ENCODE results near the gene SNCAIP.

SNCAIP gene

DNA sequence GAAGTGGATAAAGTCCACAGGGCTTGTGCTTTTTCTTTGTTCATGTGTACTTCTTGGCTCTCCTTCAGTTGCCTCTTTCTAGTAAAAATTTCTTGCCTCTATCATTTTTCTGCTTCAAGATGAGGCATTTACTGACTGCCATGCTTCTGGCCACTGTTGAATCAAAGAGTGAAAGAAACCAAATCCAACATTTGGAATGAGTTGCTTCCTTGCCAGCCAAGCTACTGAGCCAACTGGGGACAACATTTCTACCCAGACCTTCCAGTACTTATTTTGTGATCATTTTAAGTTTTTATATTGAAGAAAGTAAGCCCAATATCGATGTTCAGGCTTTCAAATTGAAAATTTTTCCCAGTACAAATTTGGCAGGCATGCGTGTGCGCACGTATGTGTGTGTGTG is 73.2 kb downstream of the SNCAIP start:
- TF ChIP-seq CSDC2 (CRISPR knock-in tag; IDR thresholded peaks at IDR 0.05) (no peak), TCF4 (CRISPR knock-in tag; IDR thresholded peaks at IDR 0.05; ENCODE audit: borderline replicate concordance) (no peak), BACH2 (CRISPR knock-in tag; IDR thresholded peaks at IDR 0.05; ENCODE audit: borderline replicate concordance) (no peak), PPARA (CRISPR knock-in tag; IDR thresholded peaks at IDR 0.05; ENCODE audit: borderline replicate concordance) (no peak), ZNF8 (CRISPR knock-in tag; IDR thresholded peaks at IDR 0.05) (no peak), ARNTL (CRISPR knock-in tag; IDR thresholded peaks at IDR 0.05; ENCODE audit: borderline replicate concordance, low read depth) (no peak), ZC3H10 (CRISPR knock-in tag; IDR thresholded peaks at IDR 0.05) (no peak), ESRRG (CRISPR knock-in tag; IDR thresholded peaks at IDR 0.05) (no peak), SNAI2 (CRISPR knock-in tag; IDR thresholded peaks at IDR 0.05) (no peak), ZNF565 (CRISPR knock-in tag; conservative IDR thresholded peaks at IDR 0.05; ENCODE audit: low read depth) (no peak), RARB (CRISPR knock-in tag; IDR thresholded peaks at IDR 0.05) (no peak), ZFP30 (CRISPR knock-in tag; IDR thresholded peaks at IDR 0.05) (no peak), ISL1 (CRISPR knock-in tag; IDR thresholded peaks at IDR 0.05) (no peak), GLIS3 (CRISPR knock-in tag; IDR thresholded peaks at IDR 0.05) (no peak)
- TF ChIP-seq, protein P1, sequence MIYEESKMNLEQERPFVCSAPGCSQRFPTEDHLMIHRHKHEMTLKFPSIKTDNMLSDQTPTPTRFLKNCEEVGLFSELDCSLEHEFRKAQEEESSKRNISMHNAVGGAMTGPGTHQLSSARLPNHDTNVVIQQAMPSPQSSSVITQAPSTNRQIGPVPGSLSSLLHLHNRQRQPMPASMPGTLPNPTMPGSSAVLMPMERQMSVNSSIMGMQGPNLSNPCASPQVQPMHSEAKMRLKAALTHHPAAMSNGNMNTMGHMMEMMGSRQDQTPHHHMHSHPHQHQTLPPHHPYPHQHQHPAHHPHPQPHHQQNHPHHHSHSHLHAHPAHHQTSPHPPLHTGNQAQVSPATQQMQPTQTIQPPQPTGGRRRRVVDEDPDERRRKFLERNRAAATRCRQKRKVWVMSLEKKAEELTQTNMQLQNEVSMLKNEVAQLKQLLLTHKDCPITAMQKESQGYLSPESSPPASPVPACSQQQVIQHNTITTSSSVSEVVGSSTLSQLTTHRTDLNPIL (CRISPR knock-in tag; IDR thresholded peaks at IDR 0.05; ENCODE audit: low read depth): no peak
- TF ChIP-seq, protein P2, sequence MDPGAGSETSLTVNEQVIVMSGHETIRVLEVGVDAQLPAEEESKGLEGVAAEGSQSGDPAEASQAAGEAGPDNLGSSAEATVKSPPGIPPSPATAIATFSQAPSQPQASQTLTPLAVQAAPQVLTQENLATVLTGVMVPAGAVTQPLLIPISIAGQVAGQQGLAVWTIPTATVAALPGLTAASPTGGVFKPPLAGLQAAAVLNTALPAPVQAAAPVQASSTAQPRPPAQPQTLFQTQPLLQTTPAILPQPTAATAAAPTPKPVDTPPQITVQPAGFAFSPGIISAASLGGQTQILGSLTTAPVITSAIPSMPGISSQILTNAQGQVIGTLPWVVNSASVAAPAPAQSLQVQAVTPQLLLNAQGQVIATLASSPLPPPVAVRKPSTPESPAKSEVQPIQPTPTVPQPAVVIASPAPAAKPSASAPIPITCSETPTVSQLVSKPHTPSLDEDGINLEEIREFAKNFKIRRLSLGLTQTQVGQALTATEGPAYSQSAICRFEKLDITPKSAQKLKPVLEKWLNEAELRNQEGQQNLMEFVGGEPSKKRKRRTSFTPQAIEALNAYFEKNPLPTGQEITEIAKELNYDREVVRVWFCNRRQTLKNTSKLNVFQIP (CRISPR knock-in tag; IDR thresholded peaks at IDR 0.05; ENCODE audit: borderline replicate concordance, low read depth): no peak
- TF ChIP-seq, protein P3, sequence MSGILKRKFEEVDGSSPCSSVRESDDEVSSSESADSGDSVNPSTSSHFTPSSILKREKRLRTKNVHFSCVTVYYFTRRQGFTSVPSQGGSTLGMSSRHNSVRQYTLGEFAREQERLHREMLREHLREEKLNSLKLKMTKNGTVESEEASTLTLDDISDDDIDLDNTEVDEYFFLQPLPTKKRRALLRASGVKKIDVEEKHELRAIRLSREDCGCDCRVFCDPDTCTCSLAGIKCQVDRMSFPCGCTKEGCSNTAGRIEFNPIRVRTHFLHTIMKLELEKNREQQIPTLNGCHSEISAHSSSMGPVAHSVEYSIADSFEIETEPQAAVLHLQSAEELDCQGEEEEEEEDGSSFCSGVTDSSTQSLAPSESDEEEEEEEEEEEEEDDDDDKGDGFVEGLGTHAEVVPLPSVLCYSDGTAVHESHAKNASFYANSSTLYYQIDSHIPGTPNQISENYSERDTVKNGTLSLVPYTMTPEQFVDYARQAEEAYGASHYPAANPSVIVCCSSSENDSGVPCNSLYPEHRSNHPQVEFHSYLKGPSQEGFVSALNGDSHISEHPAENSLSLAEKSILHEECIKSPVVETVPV (CRISPR knock-in tag; IDR thresholded peaks at IDR 0.05): no peak
- no peak for ATAC-seq

DNA sequence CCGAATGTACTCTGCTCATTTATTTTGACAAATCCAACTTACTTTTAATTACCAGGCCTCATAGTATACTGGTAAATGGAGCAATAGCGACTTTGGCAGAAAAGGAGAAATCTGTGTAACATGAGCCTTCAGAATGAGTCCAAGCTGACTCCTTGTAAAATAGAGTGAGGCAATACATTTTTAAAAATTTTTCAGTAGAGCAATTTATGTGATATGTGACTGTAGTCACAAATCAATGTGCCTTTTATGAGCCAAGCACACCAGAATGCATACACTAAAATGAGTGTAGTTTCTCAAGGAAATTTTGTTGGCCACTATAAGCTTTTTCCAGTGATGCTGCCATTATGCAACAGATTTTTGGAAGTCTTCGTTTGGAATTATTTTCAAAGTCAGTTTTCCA is 73.8 kb downstream of the SNCAIP start:
- ATAC-seq: no peak
- TF ChIP-seq TOX (CRISPR knock-in tag; IDR thresholded peaks at IDR 0.05; ENCODE audit: borderline replicate concordance) (no peak), ARNTL (CRISPR knock-in tag; IDR thresholded peaks at IDR 0.05; ENCODE audit: borderline replicate concordance, low read depth) (no peak)

DNA sequence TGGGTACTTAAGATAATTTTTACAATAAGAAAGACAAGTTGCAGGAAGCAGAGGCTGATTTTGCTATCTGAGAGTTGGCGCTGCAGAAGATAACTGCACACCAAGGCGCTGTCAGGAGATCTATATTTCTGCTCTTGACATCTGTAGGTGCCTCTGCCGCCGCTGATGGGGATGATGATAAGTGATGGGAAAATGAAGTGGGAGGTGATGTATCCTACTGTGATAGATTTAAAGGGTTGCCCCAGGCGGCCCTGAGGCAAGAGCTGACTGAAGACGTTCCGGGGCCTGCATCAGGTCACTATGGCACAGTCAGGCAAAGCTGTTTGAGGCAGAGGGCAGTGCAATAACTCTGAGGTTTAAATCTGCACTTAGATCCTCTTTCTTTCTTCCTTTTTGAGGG is 78.1 kb downstream of the SNCAIP start:
- no peak for ATAC-seq
- TF ChIP-seq TCF4 (CRISPR knock-in tag; IDR thresholded peaks at IDR 0.05; ENCODE audit: borderline replicate concordance): no peak
- no peak for TF ChIP-seq ZC3H10 (CRISPR knock-in tag; IDR thresholded peaks at IDR 0.05)
- TF ChIP-seq ZNF565 (CRISPR knock-in tag; conservative IDR thresholded peaks at IDR 0.05; ENCODE audit: low read depth): no peak
- TF ChIP-seq, protein P2 (CRISPR knock-in tag; IDR thresholded peaks at IDR 0.05; ENCODE audit: borderline replicate concordance, low read depth): no peak
- no peak for TF ChIP-seq TOX (CRISPR knock-in tag; IDR thresholded peaks at IDR 0.05; ENCODE audit: borderline replicate concordance)
- TF ChIP-seq, protein P1 (CRISPR knock-in tag; IDR thresholded peaks at IDR 0.05; ENCODE audit: low read depth): no peak
- no peak for TF ChIP-seq GLIS3 (CRISPR knock-in tag; IDR thresholded peaks at IDR 0.05)
- no peak for TF ChIP-seq BACH2 (CRISPR knock-in tag; IDR thresholded peaks at IDR 0.05; ENCODE audit: borderline replicate concordance)

DNA sequence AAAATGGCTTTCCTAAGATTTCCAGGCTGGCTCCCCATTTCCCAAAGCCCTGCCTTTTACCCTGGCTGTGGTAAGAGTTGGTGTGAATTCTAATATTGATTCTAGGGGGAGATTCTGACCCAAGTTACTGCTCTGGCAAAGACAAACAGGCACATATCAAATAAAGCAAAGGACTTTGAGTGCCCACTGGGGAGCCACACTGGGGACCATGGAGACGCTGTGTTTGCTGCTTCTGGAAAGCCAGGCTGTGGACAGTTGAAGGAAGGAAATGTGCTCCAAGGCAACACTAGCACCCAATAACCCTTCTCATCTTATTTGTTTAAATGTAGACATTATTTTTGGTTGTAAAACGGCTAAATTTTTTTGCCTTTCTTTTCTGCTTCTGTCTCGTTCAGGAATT is 78.7 kb downstream of the SNCAIP start:
- no peak for TF ChIP-seq ESRRG (CRISPR knock-in tag; IDR thresholded peaks at IDR 0.05)
- TF ChIP-seq, protein P1 (CRISPR knock-in tag; IDR thresholded peaks at IDR 0.05; ENCODE audit: low read depth): no peak
- TF ChIP-seq, protein P2 (CRISPR knock-in tag; IDR thresholded peaks at IDR 0.05; ENCODE audit: borderline replicate concordance, low read depth): no peak
- no peak for TF ChIP-seq SNAI2 (CRISPR knock-in tag; IDR thresholded peaks at IDR 0.05)
- no peak for TF ChIP-seq BACH2 (CRISPR knock-in tag; IDR thresholded peaks at IDR 0.05; ENCODE audit: borderline replicate concordance)
- ATAC-seq: no peak

Data from SK-N-SH treated with all-trans-retinoic acid at 6 μM for 48 hours (cell line).